GM18870 (cell line): Measurements from ENCODE around the gene DENR.
A peak's percentile ranks its signal among the peaks of the same experiment; 100 is the strongest.
"Not testable (repeated sequence)": the region's sequence is repeated elsewhere in the genome, so short reads cannot be mapped to it uniquely, and the experiment has no call there.

Experiments
- ATAC-seq: cut with Tn5 transposase; IDR thresholded peaks from one replicate; pipeline ENCODE4 v1.9.1; 2021; ENCODE audit warnings: moderate library complexity; ENCODE audit not compliant: unreplicated experiment

Gene DENR

GRCh38 chr12:122752464-122753318 is at the start of gene DENR:
DENR (plus strand) TSS chr12:122752824; CDS start chr12:122753702, 878 bp downstream.
- peak; percentile 89 for ATAC-seq

- not testable (repeated sequence) for ATAC-seq
Measured at GRCh38 chr12:122702890-122703611, 49.6 kb upstream of the DENR start, which contains the start of gene HCAR2. HCAR2 (minus strand) TSS chr12:122703357; CDS start chr12:122703283, 74 bp downstream.

GRCh38 chr12:122703841-122704240 is 48.8 kb upstream of the DENR start:
- ATAC-seq: not testable (repeated sequence)

- not testable (repeated sequence) for ATAC-seq
Measured at GRCh38 chr12:122709287-122709686, 43.3 kb upstream of the DENR start.

- ATAC-seq: not testable (repeated sequence)
Measured at GRCh38 chr12:122710341-122710740, 42.3 kb upstream of the DENR start.

GRCh38 chr12:122711266-122711665 is 41.4 kb upstream of the DENR start:
- ATAC-seq: not testable (repeated sequence)

- not testable (repeated sequence) for ATAC-seq
Measured at GRCh38 chr12:122713491-122714188, 39.0 kb upstream of the DENR start.

- ATAC-seq: not testable (repeated sequence)
Measured at GRCh38 chr12:122715211-122715610, 37.4 kb upstream of the DENR start.

GRCh38 chr12:122716658-122717057 is 36.0 kb upstream of the DENR start, which contains the start of gene HCAR3:
HCAR3 (minus strand) TSS chr12:122716811; CDS start chr12:122716737, 74 bp downstream.
- not testable (repeated sequence) for ATAC-seq

GRCh38 chr12:122721057-122721545 is 31.5 kb upstream of the DENR start:
- no peak for ATAC-seq

GRCh38 chr12:122722387-122722786 is 30.2 kb upstream of the DENR start:
- no peak for ATAC-seq

- no peak for ATAC-seq
Measured at GRCh38 chr12:122724641-122725243, 27.9 kb upstream of the DENR start.

- ATAC-seq: no peak
Measured at GRCh38 chr12:122725452-122726079, 27.1 kb upstream of the DENR start.

- ATAC-seq: peak; percentile 49
Measured at GRCh38 chr12:122726080-122726558, 26.5 kb upstream of the DENR start.

GRCh38 chr12:122729583-122730214 is 22.9 kb upstream of the DENR start:
- no peak for ATAC-seq

GRCh38 chr12:122730215-122731014 is 22.2 kb upstream of the DENR start, which contains the start of gene HCAR1:
HCAR1 (minus strand) TSS chr12:122730844; CDS start chr12:122730339, 505 bp downstream.
- no peak for ATAC-seq

- no peak for ATAC-seq
Measured at GRCh38 chr12:122732170-122732569, 20.5 kb upstream of the DENR start.

- no peak for ATAC-seq
Measured at GRCh38 chr12:122732611-122733010, 20.0 kb upstream of the DENR start.
